HepG2 (cell line): ENCODE data around the gene TRIM31. TPM values are rescaled to one million over a fixed set of nuclear protein-coding genes. Genes with fewer than 3 reads are reported as not detected.

ENCODE experiments used
- AHR ChIP-seq: IDR thresholded peaks from 2 replicates; pipeline ENCODE4 v1.6.1; 2018; ENCODE audit warnings: missing genetic modification reagents, missing compliant biosample characterization
- ATF1 ChIP-seq: IDR thresholded peaks from 2 replicates; pipeline ENCODE4 v1.6.1; 2016; ENCODE audit warnings: mild to moderate bottlenecking, control low read depth
- CEBPB ChIP-seq: IDR thresholded peaks from 2 replicates; pipeline ENCODE4 v1.6.1; 2011; ENCODE audit warnings: low read depth, low read length, improper control_type of control experiment, borderline replicate concordance
- GATAD1 ChIP-seq: IDR thresholded peaks from 2 replicates; pipeline ENCODE4 v1.6.1; 2016; ENCODE audit warnings: missing genetic modification reagents, missing compliant biosample characterization
- KAT7 ChIP-seq: IDR thresholded peaks from 2 replicates; pipeline ENCODE4 v1.6.1; 2018; ENCODE audit warnings: borderline replicate concordance, missing compliant biosample characterization
- KLF6 ChIP-seq: IDR thresholded peaks from 2 replicates; pipeline ENCODE4 v1.8.0; 2016; ENCODE audit warnings: missing biosample characterization, missing genetic modification reagents
- PCBP1 ChIP-seq: fragments of 200-400 bp; formaldehyde crosslinking; IDR thresholded peaks from 2 replicates; pipeline ENCODE4 v1.6.1; 2017; ENCODE audit warnings: mild to moderate bottlenecking, low read depth, low read length, borderline replicate concordance
- SMAD9 ChIP-seq: sonication (generic); formaldehyde crosslinking; IDR thresholded peaks from 2 replicates; pipeline ENCODE4 v1.5.1; 2020; ENCODE audit warnings: mild to moderate bottlenecking, missing genetic modification reagents
- ZFP90 ChIP-seq: sonication (generic); formaldehyde crosslinking; IDR thresholded peaks from 2 replicates; pipeline ENCODE4 v1.8.0; 2022; ENCODE audit warnings: missing genetic modification reagents, mild to moderate bottlenecking, inconsistent platforms, borderline replicate concordance
- ZFX ChIP-seq: sonication (generic); formaldehyde crosslinking; IDR thresholded peaks from 2 replicates; pipeline ENCODE4 v1.4.0; 2020; ENCODE audit warnings: mild to moderate bottlenecking, low read depth, missing genetic modification reagents, moderate library complexity
- ZNF354B ChIP-seq: sonication (generic); formaldehyde crosslinking; IDR thresholded peaks from 2 replicates; pipeline ENCODE4 v1.8.0; 2022; ENCODE audit warnings: mild to moderate bottlenecking, missing genetic modification reagents
- ZNF768 ChIP-seq: sonication (generic); formaldehyde crosslinking; IDR thresholded peaks from 2 replicates; pipeline ENCODE4 v1.4.0; 2020; ENCODE audit warnings: missing genetic modification reagents
- ZNF772 ChIP-seq: sonication (generic); formaldehyde crosslinking; IDR thresholded peaks from 2 replicates; pipeline ENCODE4 v1.5.0; 2020; ENCODE audit warnings: mild to moderate bottlenecking, missing genetic modification reagents
- ZNF879 ChIP-seq: sonication (generic); formaldehyde crosslinking; IDR thresholded peaks from 2 replicates; pipeline ENCODE4 v1.8.1; 2023; ENCODE audit warnings: missing genetic modification reagents
- polyA plus RNA-seq, 8 experiments: library from polyadenylated mRNA; depleted of rRNA in 3 of 8; stranded (reverse) in 7 of 8; unstranded in 1 of 8; fragments of >200 nt; fragmentation: Illumina TruSeq in 4 of 8; extraction: Trizol in 4 of 8; gene quantifications; 2 replicates each; pipeline versions ENCODE4 v1.2.1 to v1.2.3, GENCODE V29; 2011 to 2016; ENCODE audit warnings: low read depth in 4 of 8, missing spikeins in 1 of 8, mixed read lengths in 1 of 8; ENCODE audit not compliant: insufficient read depth in 1 of 8
- total RNA-seq, 5 experiments: library from RNA; depleted of rRNA; stranded (reverse); fragments of >200 nt; fragmentation: Illumina TruSeq; extraction: Trizol; gene quantifications; 2 replicates each; pipeline ENCODE4 v1.2.3, GENCODE V29; 2016; ENCODE audit warnings: low read depth in 1 of 5
- TF ChIP-seq, protein P1 (sequence below): IDR thresholded peaks from 2 replicates; pipeline ENCODE4 v1.6.1; 2016; ENCODE audit warnings: mild to moderate bottlenecking, missing biosample characterization, missing genetic modification reagents
- TF ChIP-seq, protein P2 (sequence below): sonication (generic); formaldehyde crosslinking; conservative IDR thresholded peaks from 2 replicates; pipeline ENCODE4 v1.4.0; 2020; ENCODE audit warnings: missing genetic modification reagents
- TF ChIP-seq, protein P3 (sequence below): sonication (generic); formaldehyde crosslinking; IDR thresholded peaks from 2 replicates; pipeline ENCODE4 v1.4.0; 2020; ENCODE audit warnings: mild to moderate bottlenecking, missing genetic modification reagents
- TF ChIP-seq, protein P4 (sequence below): sonication (generic); formaldehyde crosslinking; IDR thresholded peaks from 2 replicates; pipeline ENCODE4 v1.8.0; 2022; ENCODE audit warnings: missing genetic modification reagents, mild to moderate bottlenecking, moderate library complexity, borderline replicate concordance

The TRIM31 gene
- total and polyA plus RNA-seq, 2 of the 13 experiments (the other 11 are each of a cell fraction or from before 2014, with no cell fraction given) = 0.13 to 0.51 TPM

DNA sequence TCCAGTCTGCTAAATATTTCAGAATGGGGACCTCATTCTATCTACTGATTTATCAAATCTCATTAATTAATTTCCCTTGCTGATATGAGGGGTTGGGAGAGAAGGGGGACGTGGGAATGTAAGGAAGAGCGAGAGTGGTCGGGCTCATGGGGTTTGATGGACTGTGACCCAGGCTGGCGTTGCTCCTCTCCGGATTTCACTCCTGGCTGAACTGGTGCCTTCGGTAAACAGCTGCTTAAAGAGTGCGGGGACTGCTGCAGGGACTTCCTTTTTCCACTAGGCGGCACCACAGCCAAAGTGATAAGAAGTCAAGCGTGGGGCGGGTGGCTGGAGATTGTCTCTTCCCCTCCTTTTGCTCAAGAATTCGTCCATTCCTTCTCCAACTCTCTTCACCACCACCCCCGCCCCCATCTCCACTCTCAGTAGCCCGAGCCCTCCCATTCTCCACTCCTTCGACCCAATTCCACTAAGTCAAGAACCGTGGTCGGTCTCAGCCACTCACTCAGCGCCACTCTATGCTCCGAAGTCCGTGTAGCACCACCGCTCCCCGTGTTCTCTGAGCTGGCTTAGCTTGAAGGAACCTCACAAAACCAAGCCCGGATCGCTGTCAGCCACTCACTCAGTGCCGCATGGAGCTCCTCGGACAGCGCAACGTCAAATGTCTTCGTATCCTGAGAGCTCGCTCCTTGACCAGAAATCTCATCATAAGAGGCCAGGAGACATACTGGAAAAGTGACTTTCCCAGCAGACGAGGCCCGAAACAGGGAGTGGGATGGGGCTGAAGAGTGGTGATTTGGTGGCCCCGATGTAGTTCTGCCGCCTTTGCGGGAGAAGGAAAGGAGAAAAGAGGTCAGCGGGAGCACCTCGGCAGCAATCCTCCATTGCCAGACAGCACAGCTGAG is 9.7 kb downstream of the TRIM31 start (continued):
- TF ChIP-seq, protein P1, sequence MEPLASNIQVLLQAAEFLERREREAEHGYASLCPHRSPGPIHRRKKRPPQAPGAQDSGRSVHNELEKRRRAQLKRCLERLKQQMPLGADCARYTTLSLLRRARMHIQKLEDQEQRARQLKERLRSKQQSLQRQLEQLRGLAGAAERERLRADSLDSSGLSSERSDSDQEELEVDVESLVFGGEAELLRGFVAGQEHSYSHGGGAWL = peak; percentile 29; the same call in 1 of the 2 replicates
- TF ChIP-seq ZFX (CRISPR knock-in tag) (peak; percentile 34; the same call in 1 of the 2 replicates), ZFP90 (CRISPR knock-in tag) (no peak), ZNF354B (no peak), SMAD9 (CRISPR knock-in tag) (no peak), ATF1 (CRISPR knock-in tag) (no peak), PCBP1 (0 out of 2 replicates have a peak, but pooled peaks have one; percentile 77), ZNF772 (CRISPR knock-in tag) (no peak), CEBPB (no peak), GATAD1 (CRISPR knock-in tag) (peak; percentile 59), KLF6 (CRISPR knock-in tag) (peak; percentile 83), ZNF768 (0 out of 2 replicates have a peak, but pooled peaks have one; percentile 7), KAT7 (CRISPR knock-in tag) (peak; percentile 70; the same call in 1 of the 2 replicates), AHR (CRISPR knock-in tag) (no peak; the same call in 1 of the 2 replicates), ZNF879 (CRISPR knock-in tag) (no peak)
- TF ChIP-seq, protein P2, sequence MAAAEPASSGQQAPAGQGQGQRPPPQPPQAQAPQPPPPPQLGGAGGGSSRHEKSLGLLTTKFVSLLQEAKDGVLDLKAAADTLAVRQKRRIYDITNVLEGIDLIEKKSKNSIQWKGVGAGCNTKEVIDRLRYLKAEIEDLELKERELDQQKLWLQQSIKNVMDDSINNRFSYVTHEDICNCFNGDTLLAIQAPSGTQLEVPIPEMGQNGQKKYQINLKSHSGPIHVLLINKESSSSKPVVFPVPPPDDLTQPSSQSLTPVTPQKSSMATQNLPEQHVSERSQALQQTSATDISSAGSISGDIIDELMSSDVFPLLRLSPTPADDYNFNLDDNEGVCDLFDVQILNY (CRISPR knock-in tag) = no peak
- TF ChIP-seq, protein P3, sequence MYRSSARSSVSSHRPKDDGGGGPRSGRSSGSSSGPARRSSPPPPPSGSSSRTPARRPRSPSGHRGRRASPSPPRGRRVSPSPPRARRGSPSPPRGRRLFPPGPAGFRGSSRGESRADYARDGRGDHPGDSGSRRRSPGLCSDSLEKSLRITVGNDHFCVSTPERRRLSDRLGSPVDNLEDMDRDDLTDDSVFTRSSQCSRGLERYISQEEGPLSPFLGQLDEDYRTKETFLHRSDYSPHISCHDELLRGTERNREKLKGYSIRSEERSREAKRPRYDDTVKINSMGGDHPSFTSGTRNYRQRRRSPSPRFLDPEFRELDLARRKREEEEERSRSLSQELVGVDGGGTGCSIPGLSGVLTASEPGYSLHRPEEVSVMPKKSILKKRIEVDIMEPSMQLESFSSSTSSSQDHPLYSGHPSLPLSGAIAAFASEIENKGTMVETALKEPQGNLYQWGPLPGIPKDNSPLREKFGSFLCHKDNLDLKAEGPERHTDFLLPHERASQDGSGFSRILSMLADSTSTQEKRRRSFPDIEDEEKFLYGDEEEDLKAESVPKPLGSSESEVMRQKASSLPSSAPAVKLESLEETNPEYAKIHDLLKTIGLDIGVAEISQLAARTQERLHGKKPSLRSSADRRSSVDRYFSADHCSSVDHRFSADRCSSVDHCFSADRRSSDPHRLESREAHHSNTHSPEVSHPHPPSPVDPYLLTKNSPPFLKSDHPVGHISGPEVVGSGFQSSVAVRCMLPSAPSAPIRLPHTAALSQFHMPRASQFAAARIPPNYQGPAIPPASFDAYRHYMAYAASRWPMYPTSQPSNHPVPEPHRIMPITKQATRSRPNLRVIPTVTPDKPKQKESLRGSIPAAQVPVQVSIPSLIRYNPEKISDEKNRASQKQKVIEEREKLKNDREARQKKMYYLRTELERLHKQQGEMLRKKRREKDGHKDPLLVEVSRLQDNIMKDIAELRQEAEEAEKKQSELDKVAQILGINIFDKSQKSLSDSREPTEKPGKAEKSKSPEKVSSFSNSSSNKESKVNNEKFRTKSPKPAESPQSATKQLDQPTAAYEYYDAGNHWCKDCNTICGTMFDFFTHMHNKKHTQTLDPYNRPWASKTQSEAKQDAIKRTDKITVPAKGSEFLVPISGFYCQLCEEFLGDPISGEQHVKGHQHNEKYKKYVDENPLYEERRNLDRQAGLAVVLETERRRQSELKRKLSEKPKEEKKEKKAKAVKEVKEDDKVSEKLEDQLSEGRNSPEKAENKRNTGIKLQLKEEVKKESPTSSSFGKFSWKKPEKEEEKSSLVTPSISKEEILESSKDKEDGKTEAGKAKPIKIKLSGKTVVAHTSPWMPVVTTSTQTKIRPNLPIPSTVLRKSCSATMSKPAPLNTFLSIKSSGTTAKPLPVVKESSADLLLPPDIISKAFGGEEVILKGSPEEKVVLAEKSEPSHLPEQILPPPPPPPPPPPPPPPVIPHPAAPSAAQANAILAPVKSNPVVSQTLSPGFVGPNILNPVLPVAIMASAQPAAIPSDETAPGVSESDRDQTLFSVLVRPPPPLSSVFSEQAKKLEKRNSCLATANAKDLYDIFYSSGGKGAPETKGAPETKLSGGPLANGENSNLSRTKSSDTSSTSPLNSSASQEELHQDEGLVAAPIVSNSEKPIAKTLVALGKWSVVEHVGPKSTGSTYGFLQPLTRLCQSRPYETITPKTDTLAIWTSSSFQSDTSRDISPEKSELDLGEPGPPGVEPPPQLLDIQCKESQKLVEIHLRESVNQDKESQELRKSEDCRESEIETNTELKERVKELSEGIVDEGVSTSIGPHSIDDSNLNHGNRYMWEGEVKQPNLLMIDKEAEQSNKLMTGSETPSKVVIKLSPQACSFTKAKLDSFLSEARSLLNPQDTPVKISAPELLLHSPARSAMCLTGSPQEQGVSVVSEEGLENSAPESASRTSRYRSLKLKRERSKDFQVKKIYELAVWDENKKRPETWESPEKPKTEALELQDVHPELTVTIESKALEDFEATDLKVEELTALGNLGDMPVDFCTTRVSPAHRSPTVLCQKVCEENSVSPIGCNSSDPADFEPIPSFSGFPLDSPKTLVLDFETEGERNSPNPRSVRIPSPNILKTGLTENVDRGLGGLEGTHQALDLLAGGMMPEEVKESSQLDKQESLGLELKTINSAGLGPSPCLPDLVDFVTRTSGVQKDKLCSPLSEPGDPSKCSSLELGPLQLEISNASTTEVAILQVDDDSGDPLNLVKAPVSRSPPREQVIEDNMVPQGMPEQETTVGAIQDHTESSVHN (CRISPR knock-in tag) = no peak
- TF ChIP-seq, protein P4, sequence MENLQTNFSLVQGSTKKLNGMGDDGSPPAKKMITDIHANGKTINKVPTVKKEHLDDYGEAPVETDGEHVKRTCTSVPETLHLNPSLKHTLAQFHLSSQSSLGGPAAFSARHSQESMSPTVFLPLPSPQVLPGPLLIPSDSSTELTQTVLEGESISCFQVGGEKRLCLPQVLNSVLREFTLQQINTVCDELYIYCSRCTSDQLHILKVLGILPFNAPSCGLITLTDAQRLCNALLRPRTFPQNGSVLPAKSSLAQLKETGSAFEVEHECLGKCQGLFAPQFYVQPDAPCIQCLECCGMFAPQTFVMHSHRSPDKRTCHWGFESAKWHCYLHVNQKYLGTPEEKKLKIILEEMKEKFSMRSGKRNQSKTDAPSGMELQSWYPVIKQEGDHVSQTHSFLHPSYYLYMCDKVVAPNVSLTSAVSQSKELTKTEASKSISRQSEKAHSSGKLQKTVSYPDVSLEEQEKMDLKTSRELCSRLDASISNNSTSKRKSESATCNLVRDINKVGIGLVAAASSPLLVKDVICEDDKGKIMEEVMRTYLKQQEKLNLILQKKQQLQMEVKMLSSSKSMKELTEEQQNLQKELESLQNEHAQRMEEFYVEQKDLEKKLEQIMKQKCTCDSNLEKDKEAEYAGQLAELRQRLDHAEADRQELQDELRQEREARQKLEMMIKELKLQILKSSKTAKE (CRISPR knock-in tag) = no peak
